K562 (cell line): Measurements from ENCODE around the gene IRF5. TPM values are rescaled to one million over a fixed set of nuclear protein-coding genes. Genes with fewer than 3 reads are reported as not detected.

Experiments
- ATAC-seq: fragments of 200-7000 bp; cut with Tn5 transposase; 3 replicates; pipeline ENCODE4 v1.9.1; 2020; ENCODE audit warnings: moderate library complexity
- BruUV-seq: library from RNA; stranded (reverse); fragments of 400-500 nt; replicated peaks from 2 replicates; lab custom pipeline; 2021; lab: Mats Ljungman, UMichigan
- CTCF ChIA-PET: fragments of 300-600 bp; formaldehyde crosslinking; extraction: SDS; loops from one replicate; lab custom pipeline; 2021; ENCODE audit warnings: low intra/inter-chr PET ratio; lab: Yijun Ruan, JAX
- POLR2A ChIA-PET: fragments of 300-600, 350-650 bp; sonication (Branson Sonifier 250); formaldehyde crosslinking; extraction: SDS; loops from one replicate; lab custom pipeline; 2021; ENCODE audit warnings: antibody characterized with exemption, inconsistent platforms; lab: Yijun Ruan, JAX
- DNase-seq, 4 experiments: peaks; one replicate each; pipeline versions ENCODE4 v3.0.0 to v3.0.0-alpha.2; 2011 to 2018; ENCODE audit warnings: low spot score in 3 of 4, mixed read lengths in 3 of 4; ENCODE audit errors: extremely low read depth in 1 of 4
- FAIRE-seq: peaks from 2 replicates; lab custom pipeline; 2011; peaks lifted over from hg19 to GRCh38; lab: Jason Lieb, UNC
- H2AFZ ChIP-seq: 2 replicates; pipeline ENCODE4 v1.6.0; 2011; ENCODE audit warnings: low read depth, low read length, control low read depth, inconsistent platforms
- H3K27ac ChIP-seq: fragments of 200-600 bp; 3 replicates; pipeline ENCODE4 v1.8.0; 2011; ENCODE audit warnings: low read depth, mild to moderate bottlenecking, control low read depth, inconsistent platforms, low read length, moderate library complexity, mixed read lengths; ENCODE audit errors: extremely low read depth
- H3K27me3 ChIP-seq, 2 experiments: fragments of 300-600 bp in 1 of 2; 2 replicates in 1 of 2; 3 replicates in 1 of 2; pipeline versions ENCODE4 v1.6.0 to v1.8.0; 2011; ENCODE audit warnings: inconsistent platforms in 2 of 2, low read length in 2 of 2, mild to moderate bottlenecking in 1 of 2, mixed read lengths in 1 of 2, moderate library complexity in 1 of 2; ENCODE audit not compliant: control insufficient read depth in 2 of 2, insufficient read depth in 2 of 2
- H3K36me3 ChIP-seq: fragments of 300-600 bp; 3 replicates; pipeline ENCODE4 v1.8.0; 2011; ENCODE audit warnings: mild to moderate bottlenecking, low read length, inconsistent platforms; ENCODE audit not compliant: control insufficient read depth, insufficient read depth
- H3K4me1 ChIP-seq, 2 experiments: fragments of 200-600 bp in 1 of 2; replicated peaks in 1 of 2; 2 replicates in 1 of 2; 3 replicates in 1 of 2; pipeline versions ENCODE4 v1.5.1 to v1.8.0; 2011; ENCODE audit warnings: inconsistent platforms in 2 of 2, low read length in 2 of 2, mild to moderate bottlenecking in 1 of 2, mixed read lengths in 1 of 2, moderate library complexity in 1 of 2; ENCODE audit not compliant: control insufficient read depth in 2 of 2, insufficient read depth in 2 of 2
- H3K4me2 ChIP-seq: 2 replicates; pipeline ENCODE4 v1.6.1; 2011; ENCODE audit warnings: low read length, control low read depth, inconsistent platforms, mixed read lengths; ENCODE audit not compliant: insufficient read depth
- H3K4me3 ChIP-seq: fragments of 200-600 bp; sonication (generic), shearing (Covaris generic); 2 replicates; pipeline ENCODE4 v1.5.1; 2016; ENCODE audit warnings: control low read depth, inconsistent platforms
- H3K79me2 ChIP-seq: fragments of 200-600 bp; 3 replicates; pipeline ENCODE4 v1.8.0; 2011; ENCODE audit warnings: low read length, inconsistent platforms; ENCODE audit not compliant: control insufficient read depth, insufficient read depth
- H3K9ac ChIP-seq, 2 experiments: 2 replicates each; pipeline versions ENCODE4 v1.6.0 to v1.6.1; 2011; ENCODE audit warnings: low read depth in 2 of 2, low read length in 2 of 2, control low read depth in 1 of 2, inconsistent platforms in 1 of 2, mild to moderate bottlenecking in 1 of 2, mixed read lengths in 1 of 2; ENCODE audit not compliant: insufficient read depth in 1 of 2
- H3K9me1 ChIP-seq: one replicate; pipeline ENCODE4 v1.6.0; 2011; ENCODE audit warnings: inconsistent platforms, mild to moderate bottlenecking, low read length, moderate library complexity; ENCODE audit not compliant: control insufficient read depth, insufficient read depth
- H3K9me3 ChIP-seq: replicated peaks from 2 replicates; pipeline ENCODE4 v1.5.1; 2011; ENCODE audit warnings: low read depth, low read length, inconsistent platforms; ENCODE audit not compliant: control insufficient read depth, insufficient read depth
- H4K20me1 ChIP-seq: replicated peaks from 2 replicates; pipeline ENCODE4 v1.6.1; 2011; ENCODE audit warnings: low read length, inconsistent platforms, mixed read lengths; ENCODE audit not compliant: control insufficient read depth, insufficient read depth
- FOXP4 ChIP-seq: sonication (generic); formaldehyde crosslinking; IDR thresholded peaks from 2 replicates; pipeline ENCODE4 v1.8.0; 2022; ENCODE audit warnings: mild to moderate bottlenecking, missing genetic modification reagents, borderline replicate concordance
- RBM14 ChIP-seq: fragments of 200-400 bp; formaldehyde crosslinking; IDR thresholded peaks from 2 replicates; pipeline ENCODE4 v1.6.1; 2018; ENCODE audit warnings: low read depth, mild to moderate bottlenecking, low read length, moderate library complexity, borderline replicate concordance; ENCODE audit not compliant: insufficient read depth
- WGBS: fragments of 100-300 bp; shearing (Covaris generic); methylation state at CpG from one replicate; pipeline ENCODE4 v1.1.6; 2016; ENCODE audit warnings: low coverage, mixed read lengths; ENCODE audit not compliant: insufficient coverage; ENCODE audit errors: missing lambda C conversion rate; 5-methylcytosine and 5-hydroxymethylcytosine counted together
- in situ Hi-C: fragments of 300-500 bp; cut with MboI; formaldehyde crosslinking; loops from 4 replicates; pipeline ENCODE4 v1.15.0; 2018; ENCODE audit warnings: inconsistent platforms, mixed read lengths
- intact Hi-C: fragments of 100-400 bp; cut with micrococcal nuclease; formaldehyde crosslinking; loops from 2 replicates; pipeline ENCODE4 v1.14.2; 2022
- polyA plus RNA-seq, 8 experiments: library from polyadenylated mRNA; depleted of rRNA in 4 of 8; stranded (reverse) in 5 of 8; unstranded in 3 of 8; fragments of >200 nt; fragmentation: Nextera tagmentation in 2 of 8; fragmentation: Illumina TruSeq in 1 of 8; extraction: Ambion mirVana in 2 of 8; extraction: Trizol in 1 of 8; gene quantifications; 2 replicates each; pipeline versions ENCODE4 v1.2.1 to v1.2.3, GENCODE V29; 2011 to 2014; ENCODE audit warnings: inconsistent platforms in 1 of 8, missing spikeins in 1 of 8
- total RNA-seq, 7 experiments: library from RNA; depleted of rRNA in 6 of 7; stranded (reverse); fragments of >200 nt in 6 of 7; fragmentation: Illumina TruSeq in 2 of 7; extraction: Trizol in 2 of 7; gene quantifications; 2 replicates each; pipeline versions ENCODE4 v1.2.1 to v1.2.3, GENCODE V29; 2011 to 2021; ENCODE audit warnings: low replicate concordance in 1 of 7

Gene IRF5
- total and polyA plus RNA-seq, 9 of the 15 experiments (the other 6 are each of a cell fraction or from before 2014, with no cell fraction given) = 0.04 TPM; not detected in 8

- Histone ChIP-seq H2AFZ (no peak overlapping the region), H3K27me3 (peaks cover 43 to 65% of the 10 kb centered on the region in 2 experiments), H3K4me2 (no peak overlapping the region), H3K27ac (no peak overlapping the region), H3K4me3 (no peak overlapping the region), H3K4me1 (peaks cover 0 to 3% of the 10 kb centered on the region in 2 experiments; a peak in 1 of 5 replicates), H3K36me3 (no peaks in the 10 kb centered on the region), H3K79me2 (no peaks in the 10 kb centered on the region), H3K9me3 (no peaks in the 10 kb centered on the region), H3K9me1 (no peaks in the 10 kb centered on the region), H3K9ac (peak overlapping the region in 1 of 2 experiments; percentile 4; a peak in 1 of 4 replicates), H4K20me1 (no peaks in the 10 kb centered on the region)
- in situ Hi-C loops = no loop called here
- TF ChIP-seq RBM14 = no peak
- TF ChIP-seq FOXP4 (CRISPR knock-in tag) = 0 out of 2 replicates have a peak, but pooled peaks have one; percentile 36
- BruUV-seq = no TSS peak
- FAIRE-seq (no peak), DNase-seq (no peak), ATAC-seq (no peak)
- ChIA-PET CTCF (no interaction called here), POLR2A (interaction anchor here (0.9 kb wide), 1 partner anchor 17 kb away, joined by 3 read pairs; no protein-coding TSS in a partner anchor)
- WGBS = 2% methylated on average over 14 of the region's 14 CpGs
- intact Hi-C loops = no loop called here
These were observed 8.6 kb upstream of the IRF5 start for GRCh38 chr7:128928882-128929788.
